GM12878 (cell line): ENCODE results near the gene ASB15.

Source experiments
- CTCF ChIP-seq, 3 experiments: IDR thresholded peaks in 2 of 3; conservative IDR thresholded peaks in 1 of 3; 2 replicates each; pipeline ENCODE4 v1.5.1; 2011; ENCODE audit warnings: low read depth in 3 of 3, low read length in 3 of 3, mild to moderate bottlenecking in 3 of 3, control low read depth in 2 of 3, moderate library complexity in 2 of 3, inconsistent platforms in 1 of 3, mixed read lengths in 1 of 3; ENCODE audit not compliant: control insufficient read depth in 2 of 3, insufficient read depth in 1 of 3; ENCODE audit errors: extremely low read depth in 1 of 3
- EP300 ChIP-seq, 2 experiments: fragments of 150-350 bp in 1 of 2; IDR thresholded peaks; 2 replicates each; pipeline ENCODE4 v1.6.1; 2011 to 2012; ENCODE audit warnings: low read depth in 2 of 2, low read length in 2 of 2, borderline replicate concordance in 1 of 2, improper control_type of control experiment in 1 of 2, inconsistent platforms in 1 of 2; ENCODE audit not compliant: control insufficient read depth in 1 of 2
- HCFC1 ChIP-seq: fragments of 150-350 bp; IDR thresholded peaks from 2 replicates; pipeline ENCODE4 v1.6.1; 2014; ENCODE audit warnings: low read length
- RFX5 ChIP-seq: IDR thresholded peaks from 2 replicates; pipeline ENCODE4 v1.6.1; 2011; ENCODE audit warnings: low read depth, low read length, improper control_type of control experiment
- ZBTB33 ChIP-seq: fragments of 450-650 bp; IDR thresholded peaks from 2 replicates; pipeline ENCODE4 v1.6.1; 2017; ENCODE audit warnings: mild to moderate bottlenecking

GRCh38 chr7:123629281-123629680 lies 27.7 kb downstream of the ASB15 start:
- no peak for TF ChIP-seq RFX5
- TF ChIP-seq EP300 (IDR thresholded peaks at IDR 0.05; ENCODE audit: borderline replicate concordance in 1 of 2, control insufficient read depth in 1 of 2, low read depth in 2 of 2, low read length in 2 of 2), result no peak
- no peak for TF ChIP-seq ZBTB33
- no peak for TF ChIP-seq HCFC1
- no peak for TF ChIP-seq CTCF (IDR thresholded peaks at IDR 0.05 in 2 of 3, conservative IDR thresholded peaks at IDR 0.05 in 1 of 3; ENCODE audit: control insufficient read depth in 2 of 3, extremely low read depth in 1 of 3, insufficient read depth in 1 of 3, low read depth in 3 of 3, low read length in 3 of 3)
